ENCODE measurements around the gene WEE2. TPM values are rescaled to one million over a fixed set of nuclear protein-coding genes. Genes with fewer than 3 reads are reported as not detected.
"Not testable (repeated sequence)": the region's sequence is repeated elsewhere in the genome, so short reads cannot be mapped to it uniquely, and the experiment has no call there.

Gene WEE2
- total RNA-seq, 1 donor from 2014 or later = 0.12 TPM

DNA sequence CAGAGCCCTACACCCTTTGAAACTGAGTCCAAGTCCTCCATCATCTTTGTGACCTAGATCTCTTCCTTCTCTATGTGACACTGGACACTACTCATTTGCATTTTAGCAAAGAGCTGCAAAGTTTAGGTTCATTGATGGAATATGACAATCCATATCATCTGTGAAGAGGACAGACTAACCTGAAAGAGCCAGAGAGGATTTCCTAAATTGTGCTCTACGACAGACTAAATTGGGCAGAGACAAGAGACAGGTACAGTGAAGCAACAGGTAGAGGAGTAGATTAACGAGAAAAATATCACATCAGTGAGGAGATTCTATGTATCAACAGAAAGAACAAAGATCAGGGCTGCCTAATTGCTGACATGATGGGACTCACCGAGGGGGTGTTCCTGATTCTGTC, 55.6 kb downstream of the WEE2 start, which contains the start of gene TAS2R3:
Gene TAS2R3 (plus strand): TSS at position 301 of the 400 bp plus-strand sequence. CDS start 62 bp downstream, at position 363.
- intact Hi-C loops (cut with micrococcal nuclease) = no loop called here

DNA sequence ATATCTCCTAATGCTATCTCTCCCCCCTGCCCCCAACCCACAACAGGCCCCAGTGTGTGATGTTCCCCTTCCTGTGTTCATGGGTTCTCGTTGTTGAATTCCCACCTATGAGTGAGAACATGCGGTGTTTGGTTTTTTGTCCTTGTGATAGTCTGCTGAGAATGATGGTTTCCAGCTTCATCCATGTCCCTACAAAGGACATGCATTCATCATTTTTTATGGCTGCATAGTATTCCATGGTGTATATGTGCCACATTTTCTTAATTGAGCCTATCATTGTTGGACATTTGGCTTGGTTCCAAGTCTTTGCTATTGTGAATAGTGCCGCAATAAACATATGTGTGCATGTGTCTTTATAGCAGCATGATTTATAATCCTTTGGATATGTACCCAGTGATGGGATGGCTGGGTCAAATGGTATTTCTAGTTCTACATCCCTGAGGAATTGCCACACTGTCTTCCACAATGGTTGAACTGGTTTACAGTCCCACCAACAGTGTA, 62.0 kb downstream of the WEE2 start:
- intact Hi-C loops (cut with micrococcal nuclease) = not testable (repeated sequence)

DNA sequence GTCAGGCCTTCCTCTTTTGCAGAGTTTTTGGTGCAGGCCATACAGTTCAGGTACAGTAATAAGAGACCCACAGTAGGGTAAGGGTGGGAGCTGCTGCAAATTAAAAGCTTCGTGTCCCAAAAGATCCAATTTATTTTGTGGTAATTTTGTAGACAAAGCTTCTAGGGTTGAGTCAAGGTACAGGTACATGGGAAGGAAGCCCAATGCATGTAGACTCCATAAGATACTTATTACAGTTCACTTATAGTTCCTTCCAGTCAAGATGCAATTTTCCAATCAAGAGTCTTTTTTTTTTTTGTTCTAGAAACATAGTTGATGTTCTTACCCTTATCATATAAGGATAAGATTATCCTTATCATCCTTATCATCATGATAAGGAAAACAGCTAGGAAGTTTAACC, 68.2 kb downstream of the WEE2 start, which contains the start of gene TAS2R4:
Gene TAS2R4 (plus strand): TSS at position 301 of the 400 bp plus-strand sequence. CDS start 1,815 bp downstream, outside the sequence.
- intact Hi-C loops (cut with micrococcal nuclease) = no loop called here

Other genes starting within 250 kb of the WEE2 start
- gene AGK, start 156.9 kb upstream of the WEE2 start, total RNA-seq = 79.0 and 83.1 TPM in 2 replicates
- 43.6 and 44.0 TPM in 2 replicates for gene DENND11, start 6.2 kb upstream of the WEE2 start, total RNA-seq
- 147 and 154 TPM in 2 replicates for gene SSBP1, start 30.0 kb downstream of the WEE2 start, total RNA-seq
- 0.88 and 1.4 TPM in 2 replicates for gene TAS2R3, start 55.7 kb downstream of the WEE2 start, total RNA-seq
- gene TAS2R4, start 68.3 kb downstream of the WEE2 start, total RNA-seq = 0.83 and 1.3 TPM in 2 replicates
- 0.83 and 1.2 TPM in 2 replicates for gene TAS2R5, start 81.9 kb downstream of the WEE2 start, total RNA-seq
- gene PRSS37, start 133.1 kb downstream of the WEE2 start, total RNA-seq = not detected in 2 replicates
- gene OR9A4, start 208.0 kb downstream of the WEE2 start, total RNA-seq = not detected in 2 replicates
- gene CLEC5A, start 238.6 kb downstream of the WEE2 start, total RNA-seq = not detected in 2 replicates

Measured in T-helper 1 cell treated with Interleukin-12 subunit alpha and Interleukin-12 subunit beta and Interleukin-4 antibody, amounts not matched to agents 30 ng/mL and 1 ng/mL, for 36 hours (primary cell).